Measurements from ENCODE around the gene CD96. TPM values are rescaled to one million over a fixed set of nuclear protein-coding genes. Genes with fewer than 3 reads are reported as not detected.

CD96 gene
- total and polyA plus RNA-seq, 7 donors = 0.01 to 0.59 (median 0.20) TPM; not detected in 1

- intact Hi-C loops (cut with DNase I) = no loop called here
- no peaks in the 10 kb centered on the region for H3K4me1 ChIP-seq
- H3K9me3 ChIP-seq = no peaks in the 10 kb centered on the region
- TF ChIP-seq CTCF (IDR thresholded peaks at IDR 0.05) = no peak
- no peaks in the 10 kb centered on the region for H3K36me3 ChIP-seq (ENCODE audit: insufficient read depth in 1 of 2, low read depth in 1 of 2)
- DNase-seq (no peak), ATAC-seq (no peak)
- peaks cover 0 to 3% (median 0%) of the 10 kb centered on the region in 3 donors for H3K27me3 ChIP-seq (ENCODE audit: insufficient read depth in 3 of 3, low read length in 2 of 3)
- no peak overlapping the region for H3K4me3 ChIP-seq
- H3K27ac ChIP-seq = no peak overlapping the region
These were observed 63.0 kb downstream of the CD96 start for GRCh38 chr3:111605018-111605417.

GRCh38 chr3:111605493-111605892 lies 63.5 kb downstream of the CD96 start:
- no peak for TF ChIP-seq CTCF (IDR thresholded peaks at IDR 0.05)
- Histone ChIP-seq H3K27me3 (ENCODE audit: insufficient read depth in 3 of 3, low read length in 2 of 3) (peaks cover 0 to 3% (median 0%) of the 10 kb centered on the region in 3 donors), H3K27ac (no peak overlapping the region), H3K36me3 (ENCODE audit: insufficient read depth in 1 of 2, low read depth in 1 of 2) (no peaks in the 10 kb centered on the region), H3K9me3 (no peaks in the 10 kb centered on the region), H3K4me1 (no peaks in the 10 kb centered on the region), H3K4me3 (no peak overlapping the region)
- ATAC-seq (no peak), DNase-seq (no peak)
- intact Hi-C loops (cut with DNase I) = no loop called here
- WGBS, 3 donors = 69 to 77% (median 69%) methylated on average over 2 of the region's 2 CpGs

GRCh38 chr3:111607240-111607920 lies 65.4 kb downstream of the CD96 start:
- no peak for TF ChIP-seq CTCF (IDR thresholded peaks at IDR 0.05)
- Histone ChIP-seq H3K27me3 (ENCODE audit: insufficient read depth in 3 of 3, low read length in 2 of 3) (peaks cover 0 to 3% (median 0%) of the 10 kb centered on the region in 3 donors), H3K4me1 (no peaks in the 10 kb centered on the region)

GRCh38 chr3:111608383-111608782 lies 66.4 kb downstream of the CD96 start:
- Histone ChIP-seq H3K27me3 (ENCODE audit: insufficient read depth in 3 of 3, low read length in 2 of 3) (peaks cover 0 to 3% (median 0%) of the 10 kb centered on the region in 3 donors), H3K36me3 (ENCODE audit: insufficient read depth in 1 of 2, low read depth in 1 of 2) (no peaks in the 10 kb centered on the region), H3K9me3 (no peaks in the 10 kb centered on the region), H3K4me1 (no peaks in the 10 kb centered on the region), H3K4me3 (no peak overlapping the region), H3K27ac (no peak overlapping the region)
- DNase-seq (no peak), ATAC-seq (no peak)
- no peak for TF ChIP-seq CTCF (IDR thresholded peaks at IDR 0.05)
- intact Hi-C loops (cut with DNase I) = no loop called here
- 54 to 60% (median 58%) methylated on average over 2 of the region's 2 CpGs for WGBS, 3 donors

More at GRCh38 chr3:111607240-111607920, 65.4 kb downstream of the CD96 start:
- no peaks in the 10 kb centered on the region for H3K36me3 ChIP-seq (ENCODE audit: insufficient read depth in 1 of 2, low read depth in 1 of 2)
- H3K9me3 ChIP-seq = no peaks in the 10 kb centered on the region
- H3K4me3 ChIP-seq = no peak overlapping the region
- ATAC-seq (no peak), DNase-seq (no peak)
- 59 to 78% (median 63%) methylated on average over 3 of the region's 3 CpGs for WGBS, 3 donors
- intact Hi-C loops (cut with DNase I) = no loop called here
- H3K27ac ChIP-seq = no peak overlapping the region

- Histone ChIP-seq H3K4me1 (no peaks in the 10 kb centered on the region), H3K4me3 (no peak overlapping the region), H3K27ac (no peak overlapping the region), H3K27me3 (ENCODE audit: insufficient read depth in 3 of 3, low read length in 2 of 3) (peaks cover 0 to 3% (median 0%) of the 10 kb centered on the region in 3 donors), H3K9me3 (no peaks in the 10 kb centered on the region), H3K36me3 (ENCODE audit: insufficient read depth in 1 of 2, low read depth in 1 of 2) (no peaks in the 10 kb centered on the region)
- intact Hi-C loops (cut with DNase I) = no loop called here
- no peak for DNase-seq
- TF ChIP-seq CTCF (IDR thresholded peaks at IDR 0.05) = no peak
- ATAC-seq = no peak
- WGBS, 3 donors = 46 to 54% (median 47%) methylated on average over 2 of the region's 2 CpGs
These were observed 67.7 kb downstream of the CD96 start for GRCh38 chr3:111609700-111610099.

Data from psoas muscle (tissue), 8 donors.